HEK293 (cell line): ENCODE results near the gene NXNL2.

ENCODE experiments used
- CTCF ChIA-PET: fragments of 350-600 bp; formaldehyde crosslinking; extraction: SDS; loops from one replicate; lab custom pipeline; 2021; ENCODE audit warnings: antibody characterized with exemption; lab: Yijun Ruan, JAX
- POLR2A ChIA-PET: fragments of 300-600 bp; formaldehyde crosslinking; extraction: SDS; loops from one replicate; lab custom pipeline; 2020; ENCODE audit warnings: antibody characterized with exemption, inconsistent platforms; lab: Yijun Ruan, JAX
- H3K27ac ChIP-seq: fragments of 200-500 bp; sonication (Bioruptor generic); 2 replicates; pipeline ENCODE4 v1.5.1; 2014; ENCODE audit warnings: low read depth, low read length, control low read depth, inconsistent platforms; ENCODE audit errors: extremely low read depth
- H3K36me3 ChIP-seq, 2 experiments: fragments of 200-500 bp in 1 of 2; sonication (Bioruptor generic) in 1 of 2; 1 replicate in 1 of 2; 2 replicates in 1 of 2; pipeline ENCODE4 v1.5.1; 2014 to 2017; ENCODE audit warnings: inconsistent platforms in 2 of 2, low read length in 2 of 2; ENCODE audit not compliant: control insufficient read depth in 2 of 2, insufficient read depth in 1 of 2
- H3K4me1 ChIP-seq: fragments of 200-500 bp; sonication (Bioruptor generic); 2 replicates; pipeline ENCODE4 v1.5.1; 2014; ENCODE audit warnings: mild to moderate bottlenecking, low read length, inconsistent platforms; ENCODE audit not compliant: control insufficient read depth, insufficient read depth
- H3K4me3 ChIP-seq: 2 replicates; pipeline ENCODE4 v1.5.1; 2011; ENCODE audit warnings: low read depth, mild to moderate bottlenecking, control low read depth, low read length, moderate library complexity
- H3K9me3 ChIP-seq: fragments of 200-500 bp; sonication (Bioruptor generic); 2 replicates; pipeline ENCODE4 v1.5.1; 2014; ENCODE audit warnings: low read depth, low read length, inconsistent platforms; ENCODE audit not compliant: control insufficient read depth, insufficient read depth
- KLF7 ChIP-seq: fragments of 450-650 bp; formaldehyde crosslinking; IDR thresholded peaks from 2 replicates; pipeline ENCODE4 v1.5.1; 2016; ENCODE audit warnings: missing biosample characterization, missing genetic modification characterization, borderline replicate concordance
- KLF8 ChIP-seq: fragments of 450-650 bp; formaldehyde crosslinking; IDR thresholded peaks from 2 replicates; pipeline ENCODE4 v1.5.1; 2016; ENCODE audit warnings: missing biosample characterization, missing genetic modification characterization
- RBAK ChIP-seq: fragments of 450-650 bp; formaldehyde crosslinking; IDR thresholded peaks from 2 replicates; pipeline ENCODE4 v1.5.1; 2016; ENCODE audit warnings: missing biosample characterization, missing genetic modification characterization
- REPIN1 ChIP-seq: fragments of 450-650 bp; formaldehyde crosslinking; IDR thresholded peaks from 2 replicates; pipeline ENCODE4 v1.5.1; 2017; ENCODE audit warnings: missing biosample characterization, missing genetic modification characterization, low read depth
- REST ChIP-seq: fragments of 450-650 bp; formaldehyde crosslinking; IDR thresholded peaks from 2 replicates; pipeline ENCODE4 v1.5.1; 2016; ENCODE audit warnings: missing biosample characterization, missing genetic modification characterization
- ZFP37 ChIP-seq: fragments of 450-650 bp; formaldehyde crosslinking; IDR thresholded peaks from 2 replicates; pipeline ENCODE4 v1.5.1; 2016; ENCODE audit warnings: missing biosample characterization, missing genetic modification characterization
- ZNF18 ChIP-seq: fragments of 450-650 bp; formaldehyde crosslinking; IDR thresholded peaks from 2 replicates; pipeline ENCODE4 v1.5.1; 2016; ENCODE audit warnings: missing biosample characterization, missing genetic modification characterization
- ZNF2 ChIP-seq: fragments of 450-650 bp; formaldehyde crosslinking; IDR thresholded peaks from 2 replicates; pipeline ENCODE4 v1.5.1; 2016; ENCODE audit warnings: missing biosample characterization, missing genetic modification characterization
- ZNF48 ChIP-seq: fragments of 450-650 bp; formaldehyde crosslinking; IDR thresholded peaks from 2 replicates; pipeline ENCODE4 v1.5.1; 2016; ENCODE audit warnings: missing biosample characterization, missing genetic modification characterization
- ZNF501 ChIP-seq: fragments of 450-650 bp; formaldehyde crosslinking; IDR thresholded peaks from 2 replicates; pipeline ENCODE4 v1.5.1; 2016; ENCODE audit warnings: missing biosample characterization, missing genetic modification characterization
- ZNF600 ChIP-seq: fragments of 450-650 bp; formaldehyde crosslinking; IDR thresholded peaks from 2 replicates; pipeline ENCODE4 v1.5.1; 2016; ENCODE audit warnings: missing biosample characterization, missing genetic modification characterization
- ZNF639 ChIP-seq: fragments of 450-650 bp; formaldehyde crosslinking; IDR thresholded peaks from 2 replicates; pipeline ENCODE4 v1.5.1; 2016; ENCODE audit warnings: missing biosample characterization, missing genetic modification characterization
- ZNF704 ChIP-seq: fragments of 450-650 bp; formaldehyde crosslinking; IDR thresholded peaks from 2 replicates; pipeline ENCODE4 v1.5.1; 2016; ENCODE audit warnings: missing biosample characterization, missing genetic modification characterization
- ZNF76 ChIP-seq: fragments of 450-650 bp; formaldehyde crosslinking; IDR thresholded peaks from 2 replicates; pipeline ENCODE4; 2016; ENCODE audit warnings: low read depth, missing biosample characterization, missing genetic modification characterization, borderline replicate concordance
- ZNF785 ChIP-seq: fragments of 450-650 bp; formaldehyde crosslinking; IDR thresholded peaks from 2 replicates; pipeline ENCODE4 v1.5.1; 2016; ENCODE audit warnings: missing biosample characterization, missing genetic modification characterization
- ZSCAN4 ChIP-seq: fragments of 450-650 bp; formaldehyde crosslinking; IDR thresholded peaks from 2 replicates; pipeline ENCODE4 v1.5.1; 2017; ENCODE audit warnings: missing biosample characterization, missing genetic modification characterization
- TF ChIP-seq, protein P1 (sequence below): fragments of 450-650 bp; formaldehyde crosslinking; IDR thresholded peaks from 2 replicates; pipeline ENCODE4 v1.5.1; 2017; ENCODE audit warnings: missing biosample characterization, missing genetic modification characterization
- TF ChIP-seq, protein P2 (sequence below): fragments of 450-650 bp; formaldehyde crosslinking; IDR thresholded peaks from 2 replicates; pipeline ENCODE4 v1.5.1; 2016; ENCODE audit warnings: missing biosample characterization, missing genetic modification characterization
- TF ChIP-seq, protein P3 (sequence below): fragments of 450-650 bp; formaldehyde crosslinking; IDR thresholded peaks from 2 replicates; pipeline ENCODE4; 2016; ENCODE audit warnings: missing biosample characterization, missing genetic modification characterization

The NXNL2 gene

DNA sequence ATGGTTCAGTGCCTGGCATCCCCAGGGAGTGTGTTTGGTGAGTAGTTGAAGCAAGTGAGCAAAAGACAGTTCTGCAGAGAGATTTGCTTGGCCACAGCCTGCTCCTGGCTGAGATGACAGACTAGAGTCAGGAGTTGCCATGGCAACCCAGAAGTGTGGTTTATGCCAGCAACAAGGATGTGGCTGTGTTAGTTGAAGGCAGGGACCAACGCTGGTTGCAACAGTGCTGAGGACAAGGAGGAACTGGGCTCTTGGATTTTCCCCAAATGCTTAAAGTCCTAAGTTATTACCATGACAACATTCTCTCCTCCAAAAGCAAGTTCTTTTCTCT, 2.7 kb downstream of the NXNL2 start:
- ChIA-PET CTCF (interaction anchor here (1.4 kb wide), 1 partner anchor 463 kb away, joined by 3 read pairs; no protein-coding TSS in a partner anchor), POLR2A (interaction anchor here (0.6 kb wide), 2 partner anchors 35 to 187 kb away, joined by 4 read pairs; no protein-coding TSS in a partner anchor)
- H3K4me1 ChIP-seq = no peaks in the 10 kb centered on the region
- H3K4me3 ChIP-seq = no peak overlapping the region
- no peaks in the 10 kb centered on the region for H3K9me3 ChIP-seq
- H3K27ac ChIP-seq = no peak overlapping the region
- no peaks in the 10 kb centered on the region for H3K36me3 ChIP-seq
- TF ChIP-seq ZNF501 (no peak), ZSCAN4 (no peak), ZNF639 (tag by site-specific recombination) (no peak), KLF7 (tag by site-specific recombination) (no peak), ZNF18 (tag by site-specific recombination) (no peak), REPIN1 (no peak), REST (no peak), ZNF48 (no peak), ZNF704 (tag by site-specific recombination) (no peak), KLF8 (tag by site-specific recombination) (no peak), ZNF76 (tag by site-specific recombination) (no peak), ZNF600 (tag by site-specific recombination) (no peak), RBAK (tag by site-specific recombination) (no peak), ZNF785 (tag by site-specific recombination) (no peak), ZFP37 (no peak), ZNF2 (no peak)
- TF ChIP-seq, protein P1, sequence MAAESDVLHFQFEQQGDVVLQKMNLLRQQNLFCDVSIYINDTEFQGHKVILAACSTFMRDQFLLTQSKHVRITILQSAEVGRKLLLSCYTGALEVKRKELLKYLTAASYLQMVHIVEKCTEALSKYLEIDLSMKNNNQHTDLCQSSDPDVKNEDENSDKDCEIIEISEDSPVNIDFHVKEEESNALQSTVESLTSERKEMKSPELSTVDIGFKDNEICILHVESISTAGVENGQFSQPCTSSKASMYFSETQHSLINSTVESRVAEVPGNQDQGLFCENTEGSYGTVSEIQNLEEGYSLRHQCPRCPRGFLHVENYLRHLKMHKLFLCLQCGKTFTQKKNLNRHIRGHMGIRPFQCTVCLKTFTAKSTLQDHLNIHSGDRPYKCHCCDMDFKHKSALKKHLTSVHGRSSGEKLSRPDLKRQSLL = no peak
- TF ChIP-seq, protein P2, sequence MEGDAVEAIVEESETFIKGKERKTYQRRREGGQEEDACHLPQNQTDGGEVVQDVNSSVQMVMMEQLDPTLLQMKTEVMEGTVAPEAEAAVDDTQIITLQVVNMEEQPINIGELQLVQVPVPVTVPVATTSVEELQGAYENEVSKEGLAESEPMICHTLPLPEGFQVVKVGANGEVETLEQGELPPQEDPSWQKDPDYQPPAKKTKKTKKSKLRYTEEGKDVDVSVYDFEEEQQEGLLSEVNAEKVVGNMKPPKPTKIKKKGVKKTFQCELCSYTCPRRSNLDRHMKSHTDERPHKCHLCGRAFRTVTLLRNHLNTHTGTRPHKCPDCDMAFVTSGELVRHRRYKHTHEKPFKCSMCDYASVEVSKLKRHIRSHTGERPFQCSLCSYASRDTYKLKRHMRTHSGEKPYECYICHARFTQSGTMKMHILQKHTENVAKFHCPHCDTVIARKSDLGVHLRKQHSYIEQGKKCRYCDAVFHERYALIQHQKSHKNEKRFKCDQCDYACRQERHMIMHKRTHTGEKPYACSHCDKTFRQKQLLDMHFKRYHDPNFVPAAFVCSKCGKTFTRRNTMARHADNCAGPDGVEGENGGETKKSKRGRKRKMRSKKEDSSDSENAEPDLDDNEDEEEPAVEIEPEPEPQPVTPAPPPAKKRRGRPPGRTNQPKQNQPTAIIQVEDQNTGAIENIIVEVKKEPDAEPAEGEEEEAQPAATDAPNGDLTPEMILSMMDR (tag by site-specific recombination) = no peak
- TF ChIP-seq, protein P3, sequence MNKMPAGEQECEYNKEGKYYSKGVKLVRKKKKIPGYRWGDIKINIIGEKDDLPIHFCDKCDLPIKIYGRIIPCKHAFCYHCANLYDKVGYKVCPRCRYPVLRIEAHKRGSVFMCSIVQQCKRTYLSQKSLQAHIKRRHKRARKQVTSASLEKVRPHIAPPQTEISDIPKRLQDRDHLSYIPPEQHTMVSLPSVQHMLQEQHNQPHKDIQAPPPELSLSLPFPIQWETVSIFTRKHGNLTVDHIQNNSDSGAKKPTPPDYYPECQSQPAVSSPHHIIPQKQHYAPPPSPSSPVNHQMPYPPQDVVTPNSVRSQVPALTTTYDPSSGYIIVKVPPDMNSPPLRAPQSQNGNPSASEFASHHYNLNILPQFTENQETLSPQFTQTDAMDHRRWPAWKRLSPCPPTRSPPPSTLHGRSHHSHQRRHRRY = no peak
